NB4 (cell line): ENCODE results near the gene EVA1C.
"Not testable (repeated sequence)": the region's sequence is repeated elsewhere in the genome, so short reads cannot be mapped to it uniquely, and the experiment has no call there.

Experiments
- MYC ChIP-seq: IDR thresholded peaks from 2 replicates; pipeline ENCODE4 v1.6.1; 2011; ENCODE audit warnings: low read depth, low read length
- POLR2A ChIP-seq: IDR thresholded peaks from 2 replicates; pipeline ENCODE4 v1.6.1; 2011; ENCODE audit warnings: mild to moderate bottlenecking; ENCODE audit not compliant: insufficient read length; ENCODE audit errors: extremely low read depth
- TF ChIP-seq, protein P1 (sequence below): IDR thresholded peaks from one replicate; pipeline ENCODE4 v1.5.1; 2012; ENCODE audit warnings: low read depth, low read length
- TF ChIP-seq, protein P2 (sequence below): IDR thresholded peaks from 2 replicates; pipeline ENCODE4 v1.6.1; 2011; ENCODE audit warnings: low read depth, low read length

DNA sequence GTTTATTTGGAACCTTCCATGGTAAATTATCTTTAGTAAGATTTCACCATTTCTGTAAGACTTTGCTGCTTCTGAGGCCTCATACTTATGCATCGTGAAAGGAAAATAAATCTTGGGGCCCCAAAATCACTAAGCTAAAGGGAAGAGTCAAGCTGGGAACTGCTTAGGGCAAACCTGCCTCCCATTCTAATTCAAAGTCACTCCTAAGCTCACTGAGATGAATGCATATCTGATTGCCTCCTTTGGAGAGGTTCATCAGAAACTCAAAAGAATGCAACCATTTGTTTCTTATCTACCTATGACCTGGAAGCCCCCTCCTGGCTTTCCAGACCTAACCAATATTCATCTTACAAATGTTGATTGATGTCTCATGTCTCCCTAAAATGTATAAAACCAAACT, 149.0 kb downstream of the EVA1C start:
- TF ChIP-seq, protein P1, sequence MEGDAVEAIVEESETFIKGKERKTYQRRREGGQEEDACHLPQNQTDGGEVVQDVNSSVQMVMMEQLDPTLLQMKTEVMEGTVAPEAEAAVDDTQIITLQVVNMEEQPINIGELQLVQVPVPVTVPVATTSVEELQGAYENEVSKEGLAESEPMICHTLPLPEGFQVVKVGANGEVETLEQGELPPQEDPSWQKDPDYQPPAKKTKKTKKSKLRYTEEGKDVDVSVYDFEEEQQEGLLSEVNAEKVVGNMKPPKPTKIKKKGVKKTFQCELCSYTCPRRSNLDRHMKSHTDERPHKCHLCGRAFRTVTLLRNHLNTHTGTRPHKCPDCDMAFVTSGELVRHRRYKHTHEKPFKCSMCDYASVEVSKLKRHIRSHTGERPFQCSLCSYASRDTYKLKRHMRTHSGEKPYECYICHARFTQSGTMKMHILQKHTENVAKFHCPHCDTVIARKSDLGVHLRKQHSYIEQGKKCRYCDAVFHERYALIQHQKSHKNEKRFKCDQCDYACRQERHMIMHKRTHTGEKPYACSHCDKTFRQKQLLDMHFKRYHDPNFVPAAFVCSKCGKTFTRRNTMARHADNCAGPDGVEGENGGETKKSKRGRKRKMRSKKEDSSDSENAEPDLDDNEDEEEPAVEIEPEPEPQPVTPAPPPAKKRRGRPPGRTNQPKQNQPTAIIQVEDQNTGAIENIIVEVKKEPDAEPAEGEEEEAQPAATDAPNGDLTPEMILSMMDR: not testable (repeated sequence)
- not testable (repeated sequence) for TF ChIP-seq POLR2A, MYC
- TF ChIP-seq, protein P2, sequence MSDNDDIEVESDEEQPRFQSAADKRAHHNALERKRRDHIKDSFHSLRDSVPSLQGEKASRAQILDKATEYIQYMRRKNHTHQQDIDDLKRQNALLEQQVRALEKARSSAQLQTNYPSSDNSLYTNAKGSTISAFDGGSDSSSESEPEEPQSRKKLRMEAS: not testable (repeated sequence)
